GM12874 (cell line): Measurements from ENCODE around the gene RENBP.

Experiments used
- TF ChIP-seq, protein P1 (sequence below): IDR thresholded peaks from 2 replicates; pipeline ENCODE4 v1.5.1; 2011; ENCODE audit warnings: low read depth, mild to moderate bottlenecking, control low read depth, low read length, moderate library complexity; ENCODE audit not compliant: insufficient read depth

Gene RENBP

DNA sequence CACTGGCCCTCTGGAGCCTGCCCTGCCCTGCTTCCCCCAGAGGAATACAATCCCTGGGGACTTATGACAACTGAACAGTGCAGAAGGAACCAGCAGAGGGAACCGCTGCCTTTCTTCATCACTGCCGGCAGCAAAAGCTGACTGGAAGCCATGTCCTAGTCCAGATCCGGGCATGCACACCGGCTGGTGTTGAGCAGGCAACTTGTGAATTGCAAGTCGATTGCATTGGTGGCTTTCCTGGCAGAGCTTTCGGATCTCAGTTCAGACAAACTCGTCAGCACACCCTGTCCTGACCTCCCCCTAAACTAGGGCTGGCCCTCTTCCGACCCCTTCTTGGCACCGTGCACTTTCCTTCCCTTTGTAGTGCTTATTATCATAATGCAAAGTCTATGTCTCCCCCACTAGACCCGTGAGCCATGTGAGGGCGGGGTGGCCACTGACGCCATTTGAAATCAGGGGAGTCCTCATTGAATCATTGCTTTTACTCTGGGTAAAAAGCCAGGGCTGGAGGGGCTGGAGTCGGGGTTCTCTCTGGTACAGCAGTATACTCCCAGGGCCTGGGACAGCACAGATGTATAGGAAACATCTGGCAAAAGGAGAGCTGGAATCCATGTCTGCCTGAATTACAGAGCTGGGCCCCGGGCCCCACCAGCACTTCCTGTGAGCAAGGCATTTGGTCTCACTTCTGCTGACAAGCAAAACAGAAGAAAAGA, 20.1 kb downstream of the RENBP start:
- TF ChIP-seq, protein P1, sequence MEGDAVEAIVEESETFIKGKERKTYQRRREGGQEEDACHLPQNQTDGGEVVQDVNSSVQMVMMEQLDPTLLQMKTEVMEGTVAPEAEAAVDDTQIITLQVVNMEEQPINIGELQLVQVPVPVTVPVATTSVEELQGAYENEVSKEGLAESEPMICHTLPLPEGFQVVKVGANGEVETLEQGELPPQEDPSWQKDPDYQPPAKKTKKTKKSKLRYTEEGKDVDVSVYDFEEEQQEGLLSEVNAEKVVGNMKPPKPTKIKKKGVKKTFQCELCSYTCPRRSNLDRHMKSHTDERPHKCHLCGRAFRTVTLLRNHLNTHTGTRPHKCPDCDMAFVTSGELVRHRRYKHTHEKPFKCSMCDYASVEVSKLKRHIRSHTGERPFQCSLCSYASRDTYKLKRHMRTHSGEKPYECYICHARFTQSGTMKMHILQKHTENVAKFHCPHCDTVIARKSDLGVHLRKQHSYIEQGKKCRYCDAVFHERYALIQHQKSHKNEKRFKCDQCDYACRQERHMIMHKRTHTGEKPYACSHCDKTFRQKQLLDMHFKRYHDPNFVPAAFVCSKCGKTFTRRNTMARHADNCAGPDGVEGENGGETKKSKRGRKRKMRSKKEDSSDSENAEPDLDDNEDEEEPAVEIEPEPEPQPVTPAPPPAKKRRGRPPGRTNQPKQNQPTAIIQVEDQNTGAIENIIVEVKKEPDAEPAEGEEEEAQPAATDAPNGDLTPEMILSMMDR: peak; percentile 9; the same call in 1 of the 2 replicates

- TF ChIP-seq, protein P1: peak; percentile 60
These were observed 21.2 kb downstream of the RENBP start for GRCh38 chrX:153922932-153923857.

GRCh38 chrX:153921511-153922446, 22.7 kb downstream of the RENBP start:
- TF ChIP-seq, protein P1: no peak

- TF ChIP-seq, protein P1: no peak
These were observed 23.4 kb downstream of the RENBP start for GRCh38 chrX:153921070-153921469.

DNA sequence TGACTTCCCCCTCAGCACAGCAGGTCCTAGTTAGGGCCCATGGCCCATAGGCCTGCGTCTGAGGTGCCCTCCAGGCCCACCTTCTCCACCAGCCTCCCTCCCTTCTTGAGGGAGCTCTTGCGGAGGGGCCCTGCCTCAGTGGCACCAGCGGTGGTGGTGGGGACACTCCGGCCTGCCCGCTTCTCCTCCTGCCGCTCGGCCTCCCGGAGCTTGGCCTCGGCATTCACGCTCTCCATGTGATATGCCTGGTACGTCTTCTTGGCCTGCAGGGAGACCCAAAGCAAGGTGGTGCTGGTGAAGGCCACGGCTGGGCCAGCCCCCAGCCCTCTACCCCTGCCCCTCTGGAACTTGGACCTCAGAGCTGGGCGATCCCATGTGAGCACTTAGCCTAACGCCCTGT, 23.9 kb downstream of the RENBP start:
- TF ChIP-seq, protein P1: no peak

DNA sequence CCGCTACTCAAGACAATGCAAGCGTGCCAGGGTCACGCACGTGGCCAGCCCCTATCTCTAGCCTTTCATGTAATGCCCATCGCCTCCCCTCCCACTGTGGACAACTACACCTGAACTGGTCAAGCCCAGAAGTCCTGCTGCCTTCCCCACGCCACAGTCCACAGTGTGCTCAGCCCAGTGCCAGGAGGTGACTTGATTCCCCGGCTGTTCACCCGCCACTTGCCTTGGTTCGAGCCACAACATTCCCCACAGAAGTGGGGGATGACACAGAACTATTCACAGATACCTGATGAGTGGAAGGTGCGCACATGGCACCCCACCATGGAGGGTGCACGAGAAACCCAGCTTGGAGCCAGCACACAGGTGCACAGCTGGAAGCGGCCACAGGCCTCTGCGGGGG, 25.2 kb downstream of the RENBP start:
- TF ChIP-seq, protein P1: no peak

GRCh38 chrX:153917869-153918268, 26.6 kb downstream of the RENBP start:
- TF ChIP-seq, protein P1: no peak
